GM12891 (cell line): Measurements from ENCODE around the gene DPH6.

Experiments
- PAX5 ChIP-seq: IDR thresholded peaks from 2 replicates; pipeline ENCODE4 v1.6.1; 2011; ENCODE audit warnings: low read length, moderate library complexity, mild to moderate bottlenecking; ENCODE audit not compliant: insufficient read depth, severe bottlenecking
- POLR2A ChIP-seq: IDR thresholded peaks from 2 replicates; pipeline ENCODE4 v1.6.1; 2011; ENCODE audit warnings: low read depth, low read length, control low read depth
- POLR2AphosphoS5 ChIP-seq: IDR thresholded peaks from 2 replicates; pipeline ENCODE4 v1.6.1; 2011; ENCODE audit warnings: low read depth, low read length, control low read depth
- POU2F2 ChIP-seq: IDR thresholded peaks from 2 replicates; pipeline ENCODE4 v1.6.1; 2011; ENCODE audit warnings: low read depth, mild to moderate bottlenecking, control low read depth, low read length, moderate library complexity

DNA sequence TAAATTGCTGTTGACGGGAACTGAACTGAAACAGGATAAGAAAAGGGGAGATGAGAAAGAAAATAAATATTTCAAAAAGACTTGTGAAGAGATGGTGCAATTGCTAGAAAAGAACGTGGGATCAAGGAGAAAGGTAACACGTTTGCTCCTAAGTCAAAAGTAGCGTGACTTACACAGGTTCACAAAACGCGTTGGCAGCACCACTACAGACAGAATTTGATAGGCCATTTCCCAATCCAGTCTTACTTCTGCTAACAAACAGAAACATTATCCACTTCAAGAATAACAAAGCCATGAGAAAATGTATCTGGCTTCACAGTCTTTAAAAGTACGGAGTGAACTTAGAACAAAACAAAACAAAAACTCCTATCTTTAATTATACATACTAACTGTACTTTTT, 75.5 kb downstream of the DPH6 start:
- no peak for TF ChIP-seq POLR2AphosphoS5
- no peak for TF ChIP-seq PAX5
- TF ChIP-seq POU2F2: no peak
- TF ChIP-seq POLR2A: no peak
